Activated naive CD8-positive, alpha-beta T cell (primary cell): ENCODE data around the gene HECTD1.
A peak's percentile ranks its signal among the peaks of the same experiment; 100 is the strongest.
"Not testable (repeated sequence)": the region's sequence is repeated elsewhere in the genome, so short reads cannot be mapped to it uniquely, and the experiment has no call there.

Source experiments
- H3K27ac Mint-ChIP-seq: one replicate; pipeline ENCODE4 v1.8.0; 2021; ENCODE audit warnings: mixed read lengths
- H3K27me3 Mint-ChIP-seq: one replicate; pipeline ENCODE4 v1.8.0; 2021; ENCODE audit warnings: mixed read lengths
- H3K36me3 Mint-ChIP-seq: one replicate; pipeline ENCODE4 v1.8.0; 2021; ENCODE audit warnings: mixed read lengths
- H3K4me1 Mint-ChIP-seq: one replicate; pipeline ENCODE4 v1.8.0; 2021; ENCODE audit warnings: low read depth, mixed read lengths
- H3K4me3 Mint-ChIP-seq: one replicate; pipeline ENCODE4 v1.8.0; 2021; ENCODE audit warnings: mild to moderate bottlenecking, mixed read lengths
- H3K9me3 Mint-ChIP-seq: one replicate; pipeline ENCODE4 v1.8.0; 2021; ENCODE audit warnings: low read depth, mixed read lengths

Gene HECTD1

DNA sequence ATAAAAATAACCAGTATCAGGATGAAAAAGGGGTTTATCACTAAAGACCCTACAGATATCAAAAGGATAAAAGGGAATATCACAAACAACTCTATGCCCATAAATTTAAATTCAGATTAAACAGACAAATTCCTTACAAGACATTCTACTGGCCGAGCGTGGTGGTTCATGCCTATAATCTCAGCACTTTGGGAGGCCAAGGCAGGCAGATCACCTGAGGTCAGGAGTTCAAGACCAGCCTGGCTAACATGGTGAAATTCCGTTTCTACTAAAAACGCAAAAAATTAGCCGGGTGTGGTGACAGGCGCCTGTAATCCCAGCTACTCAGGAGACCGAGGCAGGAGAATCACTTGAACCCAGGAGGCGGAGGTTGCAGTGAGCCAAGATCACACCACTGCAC is 15.0 kb downstream of the HECTD1 start:
- not testable (repeated sequence) for H3K4me3 Mint-ChIP-seq, H3K27me3 Mint-ChIP-seq, H3K9me3 Mint-ChIP-seq, H3K36me3 Mint-ChIP-seq
- Mint-ChIP-seq H3K27ac (peak overlapping the region; percentile 28), H3K4me1 (peaks cover 54% of the 10 kb centered on the region)

DNA sequence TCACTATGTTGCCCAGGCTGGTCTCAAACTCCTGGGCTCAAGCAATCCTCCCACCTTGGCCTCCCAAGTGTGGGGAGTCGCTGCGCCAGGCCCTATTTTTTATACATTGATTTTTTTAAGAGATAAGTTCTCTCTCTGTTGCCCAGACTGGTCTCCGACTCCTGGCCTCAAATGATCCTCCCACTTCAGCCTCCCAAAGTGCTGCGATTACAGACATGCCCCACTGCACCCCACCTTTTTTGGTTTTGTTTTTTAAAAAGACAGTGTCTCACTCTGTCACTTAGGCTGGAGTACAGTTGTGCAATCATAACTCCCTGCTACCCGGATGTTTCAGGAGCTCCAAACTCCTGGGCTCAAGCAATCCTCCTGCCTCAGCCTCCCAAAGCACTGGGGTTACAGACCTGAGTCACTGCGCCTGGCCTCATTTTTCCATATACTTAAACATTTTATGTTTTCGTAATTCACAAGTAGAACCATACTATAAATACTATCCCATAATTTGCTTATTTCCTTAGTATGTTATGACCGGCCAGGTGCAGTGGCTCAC is 16.8 kb downstream of the HECTD1 start:
- H3K36me3 Mint-ChIP-seq = peaks cover 9% of the 10 kb centered on the region
- H3K4me3 Mint-ChIP-seq = no peak overlapping the region
- H3K9me3 Mint-ChIP-seq = no peaks in the 10 kb centered on the region
- H3K27me3 Mint-ChIP-seq = no peaks in the 10 kb centered on the region
- H3K27ac Mint-ChIP-seq = no peak overlapping the region
- H3K4me1 Mint-ChIP-seq = peaks cover 50% of the 10 kb centered on the region

- H3K36me3 Mint-ChIP-seq = peaks cover 10% of the 10 kb centered on the region
- no peak overlapping the region for H3K4me3 Mint-ChIP-seq
- H3K27ac Mint-ChIP-seq = peak overlapping the region; percentile 22
- no peaks in the 10 kb centered on the region for H3K9me3 Mint-ChIP-seq
- H3K27me3 Mint-ChIP-seq = no peaks in the 10 kb centered on the region
- peaks cover 47% of the 10 kb centered on the region for H3K4me1 Mint-ChIP-seq
Measured at GRCh38 chr14:31190219-31190603, 17.4 kb downstream of the HECTD1 start.

DNA sequence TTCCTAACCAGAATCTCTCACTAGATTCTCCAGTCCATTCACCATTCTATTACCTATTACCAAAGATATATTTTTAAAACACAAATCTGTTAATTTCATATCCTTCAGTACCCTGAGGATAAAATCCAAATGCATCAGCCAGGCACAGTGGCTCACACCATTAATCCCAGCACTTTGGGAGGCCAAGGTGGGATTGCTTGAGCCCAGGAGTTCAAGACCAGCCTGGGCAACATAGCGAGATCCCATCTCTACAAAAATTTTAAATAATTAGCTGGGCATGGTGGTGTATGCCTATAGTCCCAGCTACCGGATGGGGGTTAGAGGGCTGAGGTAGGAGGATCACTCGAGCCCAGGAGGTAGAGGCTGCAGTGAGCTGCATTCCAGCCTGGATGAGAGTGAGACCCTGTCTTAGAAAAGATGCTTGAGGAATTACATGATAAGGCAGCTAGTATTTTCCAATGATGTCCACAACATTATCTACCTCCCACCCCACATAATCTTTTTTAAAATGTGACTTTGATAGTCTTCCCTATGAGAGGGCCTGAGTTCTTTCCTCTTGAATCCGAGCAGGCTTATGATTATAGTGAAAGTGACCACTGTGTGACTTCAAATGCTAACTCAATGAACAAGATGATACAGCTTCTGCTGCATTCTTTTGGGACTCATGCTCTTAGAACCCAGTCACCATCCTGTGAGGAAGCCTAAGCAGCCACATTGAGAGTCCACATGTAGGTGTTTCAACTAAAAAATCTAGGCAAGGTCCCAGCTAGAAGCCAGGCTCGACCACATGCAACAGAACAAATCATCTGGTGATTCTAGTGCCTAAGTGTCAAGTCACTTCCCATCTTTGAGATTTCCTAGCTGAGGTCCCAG is 18.0 kb downstream of the HECTD1 start:
- H3K27me3 Mint-ChIP-seq = no peaks in the 10 kb centered on the region
- H3K9me3 Mint-ChIP-seq = no peaks in the 10 kb centered on the region
- H3K4me3 Mint-ChIP-seq = no peak overlapping the region
- H3K36me3 Mint-ChIP-seq = peaks cover 10% of the 10 kb centered on the region
- peaks cover 42% of the 10 kb centered on the region for H3K4me1 Mint-ChIP-seq
- H3K27ac Mint-ChIP-seq = peak overlapping the region; percentile 22

GRCh38 chr14:31188744-31189143 is 18.8 kb downstream of the HECTD1 start:
- H3K4me3 Mint-ChIP-seq = no peak overlapping the region

GRCh38 chr14:31182016-31182415 is 25.6 kb downstream of the HECTD1 start:
- peaks cover 21% of the 10 kb centered on the region for H3K4me1 Mint-ChIP-seq
- not testable (repeated sequence) for H3K27ac Mint-ChIP-seq, H3K9me3 Mint-ChIP-seq, H3K27me3 Mint-ChIP-seq, H3K4me3 Mint-ChIP-seq, H3K36me3 Mint-ChIP-seq

More at GRCh38 chr14:31188744-31189143, 18.8 kb downstream of the HECTD1 start:
- Mint-ChIP-seq H3K4me1 (peaks cover 34% of the 10 kb centered on the region), H3K36me3 (peaks cover 10% of the 10 kb centered on the region), H3K9me3 (no peaks in the 10 kb centered on the region), H3K27me3 (no peaks in the 10 kb centered on the region), H3K27ac (peak overlapping the region; percentile 24)

- Mint-ChIP-seq H3K36me3 (peaks cover 7% of the 10 kb centered on the region), H3K9me3 (no peaks in the 10 kb centered on the region), H3K27ac (peak overlapping the region; percentile 41), H3K4me3 (no peak overlapping the region), H3K27me3 (no peaks in the 10 kb centered on the region), H3K4me1 (peaks cover 21% of the 10 kb centered on the region)
Measured at GRCh38 chr14:31181271-31181670, 26.3 kb downstream of the HECTD1 start.

- H3K9me3 Mint-ChIP-seq = no peaks in the 10 kb centered on the region
- H3K4me3 Mint-ChIP-seq = no peak overlapping the region
- H3K36me3 Mint-ChIP-seq = peaks cover 2% of the 10 kb centered on the region
- H3K4me1 Mint-ChIP-seq = peaks cover 15% of the 10 kb centered on the region
- peak overlapping the region; percentile 41 for H3K27ac Mint-ChIP-seq
- no peaks in the 10 kb centered on the region for H3K27me3 Mint-ChIP-seq
Measured at GRCh38 chr14:31180299-31181051, 27.1 kb downstream of the HECTD1 start.

GRCh38 chr14:31174433-31174832 is 33.2 kb downstream of the HECTD1 start:
- Mint-ChIP-seq H3K4me1 (peaks cover under 1% of the 10 kb centered on the region), H3K4me3 (no peak overlapping the region), H3K27ac (no peak overlapping the region), H3K27me3 (no peaks in the 10 kb centered on the region), H3K36me3 (peaks cover 2% of the 10 kb centered on the region), H3K9me3 (no peaks in the 10 kb centered on the region)

DNA sequence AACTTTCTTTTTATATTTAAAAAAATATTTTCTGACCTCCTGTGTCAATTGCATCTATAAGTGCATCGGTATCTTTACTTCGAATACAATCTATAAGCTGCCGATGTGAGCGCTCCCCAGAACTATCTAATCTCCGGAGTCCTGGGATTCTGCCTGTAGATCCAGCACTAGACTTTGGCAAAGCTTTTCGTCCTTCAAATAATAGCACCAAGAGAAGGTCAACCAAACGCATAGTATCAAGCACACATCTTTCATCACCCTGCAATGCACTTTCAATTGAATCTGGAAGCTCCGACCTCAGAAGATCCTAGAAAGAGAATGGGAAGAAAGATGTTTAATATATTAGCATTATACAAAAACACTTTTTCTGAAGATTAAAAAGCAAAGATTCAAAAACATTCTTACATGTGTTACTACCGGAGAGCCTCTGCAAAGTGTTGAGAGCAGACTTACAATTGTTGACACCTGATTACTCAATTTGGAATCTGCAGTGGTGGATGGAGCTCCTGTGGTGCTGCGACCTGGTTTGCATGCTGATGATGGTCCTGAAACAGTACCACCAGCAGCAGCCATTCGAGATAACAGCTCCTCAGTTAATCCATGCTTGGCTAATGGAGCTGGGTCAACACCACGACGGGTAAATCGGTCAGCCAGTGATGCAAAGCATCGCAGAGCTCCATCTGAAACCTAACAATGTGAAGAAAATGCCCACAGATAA is 34.3 kb downstream of the HECTD1 start:
- Mint-ChIP-seq H3K36me3 (peaks cover 3% of the 10 kb centered on the region), H3K27me3 (no peaks in the 10 kb centered on the region), H3K4me1 (no peaks in the 10 kb centered on the region), H3K4me3 (no peak overlapping the region), H3K27ac (no peak overlapping the region), H3K9me3 (no peaks in the 10 kb centered on the region)

GRCh38 chr14:31172084-31172483 is 35.5 kb downstream of the HECTD1 start:
- H3K9me3 Mint-ChIP-seq = no peaks in the 10 kb centered on the region
- H3K4me1 Mint-ChIP-seq = no peaks in the 10 kb centered on the region
- peaks cover 6% of the 10 kb centered on the region for H3K36me3 Mint-ChIP-seq
- no peaks in the 10 kb centered on the region for H3K27me3 Mint-ChIP-seq
- H3K27ac Mint-ChIP-seq = no peak overlapping the region
- H3K4me3 Mint-ChIP-seq = no peak overlapping the region

GRCh38 chr14:31170411-31170810 is 37.2 kb downstream of the HECTD1 start:
- Mint-ChIP-seq H3K9me3 (no peaks in the 10 kb centered on the region), H3K27ac (no peak overlapping the region), H3K36me3 (peaks cover 8% of the 10 kb centered on the region), H3K27me3 (no peaks in the 10 kb centered on the region), H3K4me3 (no peak overlapping the region), H3K4me1 (no peaks in the 10 kb centered on the region)

GRCh38 chr14:31169877-31170276 is 37.7 kb downstream of the HECTD1 start:
- Mint-ChIP-seq H3K27ac (no peak overlapping the region), H3K36me3 (peaks cover 8% of the 10 kb centered on the region), H3K9me3 (no peaks in the 10 kb centered on the region), H3K27me3 (no peaks in the 10 kb centered on the region), H3K4me1 (no peaks in the 10 kb centered on the region), H3K4me3 (no peak overlapping the region)

- H3K4me3 Mint-ChIP-seq = no peak overlapping the region
- no peaks in the 10 kb centered on the region for H3K27me3 Mint-ChIP-seq
- no peaks in the 10 kb centered on the region for H3K9me3 Mint-ChIP-seq
- H3K36me3 Mint-ChIP-seq = peaks cover 8% of the 10 kb centered on the region
- H3K27ac Mint-ChIP-seq = no peak overlapping the region
- no peaks in the 10 kb centered on the region for H3K4me1 Mint-ChIP-seq
Measured at GRCh38 chr14:31167032-31167431, 40.6 kb downstream of the HECTD1 start.

DNA sequence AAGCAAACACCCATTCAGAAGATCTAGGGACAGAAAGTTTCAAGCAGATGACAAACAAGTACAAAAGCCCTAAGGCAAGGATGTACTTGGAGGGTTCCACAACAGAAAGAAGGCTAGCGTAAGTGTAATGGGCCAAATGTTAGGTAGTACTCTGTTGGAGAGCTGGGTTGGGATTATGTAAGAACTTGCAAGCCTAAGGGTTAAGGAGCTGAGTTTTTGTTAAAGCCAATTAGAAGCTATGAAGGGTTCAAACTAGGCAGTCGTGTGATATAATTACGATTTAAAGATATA is 41.4 kb downstream of the HECTD1 start:
- Mint-ChIP-seq H3K4me1 (no peaks in the 10 kb centered on the region), H3K27ac (no peak overlapping the region), H3K36me3 (peaks cover 8% of the 10 kb centered on the region), H3K9me3 (no peaks in the 10 kb centered on the region), H3K27me3 (no peaks in the 10 kb centered on the region), H3K4me3 (no peak overlapping the region)
